Parathyroid adenoma (tissue), 2 donors: ENCODE measurements around the gene CLIC4.

Experiments used
- H2AFZ ChIP-seq: fragments of 300-600 bp; sonication (generic); one replicate; pipeline ENCODE4 v1.7.0; 2017; ENCODE audit warnings: antibody characterized with exemption, mild to moderate bottlenecking
- H3K27ac ChIP-seq: fragments of 300-600 bp; sonication (generic); one replicate; pipeline ENCODE4 v1.7.0; 2017
- H3K27me3 ChIP-seq: fragments of 300-600 bp; sonication (generic); one replicate; pipeline ENCODE4 v1.7.0; 2017; ENCODE audit warnings: low read length; ENCODE audit not compliant: control insufficient read depth, insufficient read depth
- H3K36me3 ChIP-seq: fragments of 300-600 bp; sonication (generic); one replicate; pipeline ENCODE4 v1.7.0; 2017; ENCODE audit warnings: low read length; ENCODE audit not compliant: control insufficient read depth, insufficient read depth
- H3K4me1 ChIP-seq: fragments of 300-600 bp; sonication (generic); one replicate; pipeline ENCODE4 v1.7.0; 2017; ENCODE audit warnings: control low read depth
- H3K4me2 ChIP-seq: fragments of 300-600 bp; sonication (generic); one replicate; pipeline ENCODE4 v1.7.0; 2017; ENCODE audit warnings: low read length
- H3K4me3 ChIP-seq: fragments of 300-600 bp; sonication (generic); one replicate; pipeline ENCODE4 v1.7.0; 2017; ENCODE audit warnings: low read depth, low read length
- H3K79me2 ChIP-seq: fragments of 300-600 bp; sonication (generic); one replicate; pipeline ENCODE4 v1.7.0; 2017; ENCODE audit warnings: control low read depth
- H3K9ac ChIP-seq: fragments of 300-600 bp; sonication (generic); one replicate; pipeline ENCODE4 v1.7.0; 2017; ENCODE audit warnings: mild to moderate bottlenecking
- H3K9me3 ChIP-seq: fragments of 300-600 bp; sonication (generic); one replicate; pipeline ENCODE4 v1.7.0; 2017; ENCODE audit warnings: low read length; ENCODE audit not compliant: control insufficient read depth
- TF ChIP-seq, protein P1 (sequence below): fragments of 300-600 bp; sonication (generic); IDR thresholded peaks from one replicate; pipeline ENCODE4 v1.7.0; 2017; ENCODE audit warnings: antibody characterized with exemption, mild to moderate bottlenecking
- donor health status: primary hyperparathyroidism.

The CLIC4 gene

DNA sequence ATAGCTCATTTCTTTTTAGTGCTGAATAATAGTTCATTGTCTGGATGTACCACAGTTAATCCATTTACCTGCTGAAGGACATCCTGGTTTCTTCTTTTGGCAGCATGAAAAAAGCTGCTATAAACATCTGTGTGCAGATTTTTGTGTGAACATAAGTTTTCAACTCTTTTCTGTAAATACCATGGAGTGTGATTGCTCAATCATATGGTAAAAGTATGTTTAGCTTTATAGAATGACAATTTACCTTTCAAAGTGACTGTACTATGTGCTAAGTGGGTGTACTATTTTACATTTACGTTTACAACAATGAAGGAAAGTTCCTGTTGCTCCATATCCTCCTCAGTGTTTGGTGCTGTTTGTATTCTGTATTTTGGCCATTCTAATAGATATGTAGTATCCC, 135.8 kb downstream of the CLIC4 start:
- TF ChIP-seq, protein P1, sequence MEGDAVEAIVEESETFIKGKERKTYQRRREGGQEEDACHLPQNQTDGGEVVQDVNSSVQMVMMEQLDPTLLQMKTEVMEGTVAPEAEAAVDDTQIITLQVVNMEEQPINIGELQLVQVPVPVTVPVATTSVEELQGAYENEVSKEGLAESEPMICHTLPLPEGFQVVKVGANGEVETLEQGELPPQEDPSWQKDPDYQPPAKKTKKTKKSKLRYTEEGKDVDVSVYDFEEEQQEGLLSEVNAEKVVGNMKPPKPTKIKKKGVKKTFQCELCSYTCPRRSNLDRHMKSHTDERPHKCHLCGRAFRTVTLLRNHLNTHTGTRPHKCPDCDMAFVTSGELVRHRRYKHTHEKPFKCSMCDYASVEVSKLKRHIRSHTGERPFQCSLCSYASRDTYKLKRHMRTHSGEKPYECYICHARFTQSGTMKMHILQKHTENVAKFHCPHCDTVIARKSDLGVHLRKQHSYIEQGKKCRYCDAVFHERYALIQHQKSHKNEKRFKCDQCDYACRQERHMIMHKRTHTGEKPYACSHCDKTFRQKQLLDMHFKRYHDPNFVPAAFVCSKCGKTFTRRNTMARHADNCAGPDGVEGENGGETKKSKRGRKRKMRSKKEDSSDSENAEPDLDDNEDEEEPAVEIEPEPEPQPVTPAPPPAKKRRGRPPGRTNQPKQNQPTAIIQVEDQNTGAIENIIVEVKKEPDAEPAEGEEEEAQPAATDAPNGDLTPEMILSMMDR, result no peak
- Histone ChIP-seq H3K27me3 (no peaks in the 10 kb centered on the region), H3K9ac (no peak overlapping the region), H3K79me2 (no peaks in the 10 kb centered on the region), H3K4me3 (no peak overlapping the region), H3K4me1 (no peaks in the 10 kb centered on the region), H2AFZ (no peak overlapping the region), H3K4me2 (no peak overlapping the region), H3K27ac (no peak overlapping the region), H3K36me3 (no peaks in the 10 kb centered on the region), H3K9me3 (no peaks in the 10 kb centered on the region)

GRCh38 chr1:24884751-24885150, 139.5 kb downstream of the CLIC4 start:
- Histone ChIP-seq H3K9me3 (no peaks in the 10 kb centered on the region), H3K9ac (no peak overlapping the region), H3K36me3 (no peaks in the 10 kb centered on the region), H3K79me2 (no peaks in the 10 kb centered on the region), H3K4me1 (no peaks in the 10 kb centered on the region), H3K27me3 (no peaks in the 10 kb centered on the region), H3K4me2 (no peak overlapping the region), H3K27ac (no peak overlapping the region), H3K4me3 (no peak overlapping the region), H2AFZ (no peak overlapping the region)
- TF ChIP-seq, protein P1, result no peak

GRCh38 chr1:24886241-24886640, 141.0 kb downstream of the CLIC4 start:
- Histone ChIP-seq H3K9me3 (no peaks in the 10 kb centered on the region), H3K9ac (no peak overlapping the region), H3K27me3 (no peaks in the 10 kb centered on the region), H3K4me2 (no peak overlapping the region), H3K4me1 (no peaks in the 10 kb centered on the region), H2AFZ (no peak overlapping the region), H3K4me3 (no peak overlapping the region), H3K27ac (no peak overlapping the region), H3K79me2 (no peaks in the 10 kb centered on the region), H3K36me3 (no peaks in the 10 kb centered on the region)
- TF ChIP-seq, protein P1, result no peak

DNA sequence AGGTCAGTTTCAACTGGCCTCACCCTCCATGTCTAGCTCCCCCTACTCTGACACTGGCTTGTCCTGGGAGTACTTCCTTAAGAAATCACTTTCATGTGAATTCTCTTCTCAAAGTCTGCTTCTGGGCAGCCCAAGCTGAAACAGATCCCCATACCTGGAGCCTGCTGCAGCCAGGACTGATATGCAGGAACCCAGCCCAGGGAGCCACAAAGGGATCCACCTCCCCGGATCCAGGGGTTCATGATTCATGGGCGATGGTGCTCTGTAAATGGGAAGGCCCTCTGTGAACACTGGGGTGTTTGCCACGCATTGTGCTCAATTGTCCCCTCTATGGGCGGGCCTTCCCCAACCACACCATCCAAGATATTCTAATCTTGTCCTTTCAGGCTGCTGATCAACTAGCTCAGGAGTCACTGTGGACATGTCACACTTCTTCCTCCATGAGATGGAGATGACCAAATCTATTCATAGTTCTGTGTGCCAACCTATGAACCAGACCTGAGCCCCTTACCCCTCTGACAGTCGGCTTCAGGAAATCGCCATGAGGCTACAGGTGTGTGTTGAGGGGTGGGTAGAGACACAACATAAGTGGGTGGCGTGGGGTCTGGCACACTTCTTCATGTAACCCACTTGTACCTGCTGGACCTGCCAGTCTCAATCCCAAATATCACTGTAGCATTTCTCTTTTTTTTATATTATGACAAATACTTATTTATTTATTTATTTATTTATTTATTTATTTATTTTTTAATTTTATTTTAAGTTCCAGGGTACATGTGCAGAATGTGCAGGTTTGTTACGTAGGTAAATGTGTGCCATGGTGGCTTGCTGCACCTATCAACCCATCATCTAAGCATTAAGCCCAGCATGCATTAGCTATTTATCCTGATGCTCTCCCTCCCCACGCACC, 143.1 kb downstream of the CLIC4 start:
- H2AFZ ChIP-seq, result no peak overlapping the region
- no peak overlapping the region for H3K9ac ChIP-seq
- no peak overlapping the region for H3K4me2 ChIP-seq
- H3K79me2 ChIP-seq, result no peaks in the 10 kb centered on the region
- H3K4me3 ChIP-seq, result no peak overlapping the region
- H3K36me3 ChIP-seq, result no peaks in the 10 kb centered on the region
- no peaks in the 10 kb centered on the region for H3K9me3 ChIP-seq
- TF ChIP-seq, protein P1, result no peak
- no peaks in the 10 kb centered on the region for H3K4me1 ChIP-seq
- H3K27me3 ChIP-seq, result no peaks in the 10 kb centered on the region
- no peak overlapping the region for H3K27ac ChIP-seq
